Measurements from ENCODE around the gene OR4K14.

- TF ChIP-seq POLR2A (IDR thresholded peaks at IDR 0.05): no peak
- no peak for TF ChIP-seq CTCF (IDR thresholded peaks at IDR 0.05)
- no peak for TF ChIP-seq POLR2AphosphoS5 (IDR thresholded peaks at IDR 0.05)
These were observed 43.8 kb downstream of the OR4K14 start, which contains the start of gene OR4K15 for GRCh38 chr14:19975291-19975690.
